Measurements from ENCODE around the gene HPX. TPM values are rescaled to one million over a fixed set of nuclear protein-coding genes. Genes with fewer than 3 reads are reported as not detected.

The HPX gene
- total RNA-seq, 4 donors from 2014 or later, result 0.31 to 3.6 TPM; not detected in 2

DNA sequence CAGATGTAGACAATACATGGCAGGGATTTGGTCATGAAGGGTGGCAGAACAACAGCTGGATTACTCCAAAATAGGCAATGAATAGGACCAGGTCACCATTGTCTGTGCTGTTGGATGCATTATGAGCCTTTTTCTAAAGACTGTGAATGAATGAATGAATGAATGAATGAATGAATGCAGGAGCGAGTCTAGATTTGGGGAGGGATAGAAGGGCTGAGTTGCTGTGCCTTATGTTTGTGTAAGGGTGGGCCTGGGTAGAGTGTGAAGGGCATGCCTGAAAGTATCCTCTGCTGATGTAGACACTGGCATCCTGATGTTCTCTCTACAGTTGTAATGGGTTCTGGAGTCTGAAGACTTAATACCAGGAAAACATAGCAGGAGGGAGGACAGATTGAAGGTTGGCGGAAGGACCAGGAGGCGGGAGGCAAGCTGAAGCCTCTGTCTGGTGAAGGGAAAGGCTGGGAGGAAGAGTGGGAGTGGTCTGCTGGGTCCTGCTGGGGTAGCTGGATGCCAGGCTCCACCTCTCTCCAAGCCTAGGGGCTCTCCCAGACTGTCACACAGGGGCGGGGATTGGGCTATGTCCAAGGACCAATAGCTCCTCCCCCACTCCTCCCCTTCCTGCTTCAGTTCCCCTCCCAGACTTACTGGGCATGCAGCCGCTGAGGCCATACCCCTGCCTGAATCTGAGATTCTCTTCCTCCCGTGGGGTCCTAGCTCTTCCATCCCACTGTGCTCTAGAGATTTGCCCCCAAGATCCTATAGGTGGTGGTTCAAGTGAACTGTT lies 28.1 kb upstream of the HPX start:
- peaks cover 0 to 52% (median 13%) of the 10 kb centered on the region in 3 donors for H3K4me1 ChIP-seq
- H3K27me3 ChIP-seq, result no peaks in the 10 kb centered on the region
- 10 to 28% methylated on average over 6 of the region's 6 CpGs for WGBS, 2 donors (ENCODE audit: low coverage in 1 of 2)
- no peak for TF ChIP-seq POLR2A (IDR thresholded peaks at IDR 0.05)
- no peak for TF ChIP-seq POLR2AphosphoS5 (IDR thresholded peaks at IDR 0.05)
- TF ChIP-seq, protein P1, sequence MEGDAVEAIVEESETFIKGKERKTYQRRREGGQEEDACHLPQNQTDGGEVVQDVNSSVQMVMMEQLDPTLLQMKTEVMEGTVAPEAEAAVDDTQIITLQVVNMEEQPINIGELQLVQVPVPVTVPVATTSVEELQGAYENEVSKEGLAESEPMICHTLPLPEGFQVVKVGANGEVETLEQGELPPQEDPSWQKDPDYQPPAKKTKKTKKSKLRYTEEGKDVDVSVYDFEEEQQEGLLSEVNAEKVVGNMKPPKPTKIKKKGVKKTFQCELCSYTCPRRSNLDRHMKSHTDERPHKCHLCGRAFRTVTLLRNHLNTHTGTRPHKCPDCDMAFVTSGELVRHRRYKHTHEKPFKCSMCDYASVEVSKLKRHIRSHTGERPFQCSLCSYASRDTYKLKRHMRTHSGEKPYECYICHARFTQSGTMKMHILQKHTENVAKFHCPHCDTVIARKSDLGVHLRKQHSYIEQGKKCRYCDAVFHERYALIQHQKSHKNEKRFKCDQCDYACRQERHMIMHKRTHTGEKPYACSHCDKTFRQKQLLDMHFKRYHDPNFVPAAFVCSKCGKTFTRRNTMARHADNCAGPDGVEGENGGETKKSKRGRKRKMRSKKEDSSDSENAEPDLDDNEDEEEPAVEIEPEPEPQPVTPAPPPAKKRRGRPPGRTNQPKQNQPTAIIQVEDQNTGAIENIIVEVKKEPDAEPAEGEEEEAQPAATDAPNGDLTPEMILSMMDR (IDR thresholded peaks at IDR 0.05), result no peak
- TF ChIP-seq EP300 (IDR thresholded peaks at IDR 0.05), result no peak
- peaks cover 0 to 28% of the 10 kb centered on the region in 2 donors for H3K36me3 ChIP-seq
- peak; percentile 84 for ATAC-seq
- peak overlapping the region; percentile 6 to 66 (median 56) for H3K27ac ChIP-seq
- H3K9me3 ChIP-seq, result no peaks in the 10 kb centered on the region
- H3K4me3 ChIP-seq, result no peak overlapping the region

DNA sequence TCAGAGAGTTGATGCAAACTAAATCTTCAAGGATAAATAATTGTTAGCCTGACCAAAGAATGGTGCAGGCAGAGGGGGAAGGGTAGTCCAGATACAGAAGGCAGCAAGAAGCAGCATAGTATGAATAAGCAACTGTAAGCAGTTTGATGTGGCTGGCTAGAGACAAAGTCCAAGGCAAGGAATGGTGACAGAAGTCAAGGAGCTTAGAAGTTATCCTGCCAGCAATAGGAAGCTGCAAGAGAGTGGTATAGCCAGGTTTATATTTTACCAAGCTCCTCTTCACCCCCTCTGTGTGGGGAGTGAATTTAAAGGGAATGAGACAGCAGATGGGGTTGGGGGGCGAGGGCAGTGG lies 18.3 kb upstream of the HPX start:
- no peaks in the 10 kb centered on the region for H3K27me3 ChIP-seq
- WGBS, 2 donors (ENCODE audit: low coverage in 1 of 2), result 86 to 100% methylated on average over 1 of the region's 1 CpG

DNA sequence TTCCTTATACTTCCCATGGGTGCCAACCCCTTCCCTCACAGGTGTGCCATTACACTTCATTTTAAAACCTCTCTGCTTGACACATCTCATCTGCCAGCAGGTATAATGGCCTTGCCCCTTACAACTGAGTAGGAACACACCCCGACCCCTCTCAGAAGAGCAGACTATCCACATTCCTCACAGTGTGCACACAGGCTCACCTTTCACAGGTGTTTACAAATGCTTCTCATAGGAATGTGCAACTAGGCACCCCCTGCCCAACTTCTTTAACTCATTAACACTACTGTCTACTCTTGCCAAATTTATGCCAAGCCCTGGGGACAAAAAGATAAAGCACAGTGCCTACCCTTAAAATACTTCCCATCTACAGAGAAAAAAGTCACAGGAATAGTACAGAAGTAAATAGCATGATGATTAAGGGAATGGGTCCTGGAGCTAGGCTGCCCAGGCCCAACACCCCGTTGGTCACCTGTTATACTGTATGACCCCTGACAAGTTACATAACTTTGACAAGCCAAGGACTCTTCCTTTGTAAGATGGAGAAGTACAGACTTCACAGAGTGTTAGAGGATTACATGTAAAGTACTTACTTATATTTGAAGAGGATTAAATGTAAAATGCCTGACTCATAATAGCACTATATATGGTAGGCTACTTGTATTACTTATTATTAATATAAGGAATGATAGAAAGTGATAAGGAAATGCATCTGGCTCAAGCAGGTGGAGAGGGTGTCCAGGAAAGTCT lies 17.7 kb upstream of the HPX start:
- Histone ChIP-seq H3K36me3 (peaks cover 0 to 95% of the 10 kb centered on the region in 2 donors), H3K27me3 (no peaks in the 10 kb centered on the region), H3K27ac (no peak overlapping the region), H3K4me3 (no peak overlapping the region), H3K9me3 (no peaks in the 10 kb centered on the region), H3K4me1 (no peaks in the 10 kb centered on the region)
- ATAC-seq, result no peak
- TF ChIP-seq POLR2A (IDR thresholded peaks at IDR 0.05) (no peak), EP300 (IDR thresholded peaks at IDR 0.05) (no peak), POLR2AphosphoS5 (IDR thresholded peaks at IDR 0.05) (no peak)
- TF ChIP-seq, protein P1 (IDR thresholded peaks at IDR 0.05), result no peak
- 70 to 85% methylated on average over 1 to 2 of the region's 2 CpGs for WGBS, 2 donors (ENCODE audit: low coverage in 1 of 2)

More for the DNA sequence above, 18.3 kb upstream of the HPX start:
- no peak for ATAC-seq
- H3K27ac ChIP-seq, result no peak overlapping the region
- H3K4me1 ChIP-seq, result no peaks in the 10 kb centered on the region
- TF ChIP-seq EP300 (IDR thresholded peaks at IDR 0.05) (no peak), POLR2A (IDR thresholded peaks at IDR 0.05) (no peak), POLR2AphosphoS5 (IDR thresholded peaks at IDR 0.05) (no peak)
- TF ChIP-seq, protein P1 (IDR thresholded peaks at IDR 0.05), result no peak
- H3K9me3 ChIP-seq, result no peaks in the 10 kb centered on the region
- peaks cover 0 to 95% of the 10 kb centered on the region in 2 donors for H3K36me3 ChIP-seq
- no peak overlapping the region for H3K4me3 ChIP-seq

DNA sequence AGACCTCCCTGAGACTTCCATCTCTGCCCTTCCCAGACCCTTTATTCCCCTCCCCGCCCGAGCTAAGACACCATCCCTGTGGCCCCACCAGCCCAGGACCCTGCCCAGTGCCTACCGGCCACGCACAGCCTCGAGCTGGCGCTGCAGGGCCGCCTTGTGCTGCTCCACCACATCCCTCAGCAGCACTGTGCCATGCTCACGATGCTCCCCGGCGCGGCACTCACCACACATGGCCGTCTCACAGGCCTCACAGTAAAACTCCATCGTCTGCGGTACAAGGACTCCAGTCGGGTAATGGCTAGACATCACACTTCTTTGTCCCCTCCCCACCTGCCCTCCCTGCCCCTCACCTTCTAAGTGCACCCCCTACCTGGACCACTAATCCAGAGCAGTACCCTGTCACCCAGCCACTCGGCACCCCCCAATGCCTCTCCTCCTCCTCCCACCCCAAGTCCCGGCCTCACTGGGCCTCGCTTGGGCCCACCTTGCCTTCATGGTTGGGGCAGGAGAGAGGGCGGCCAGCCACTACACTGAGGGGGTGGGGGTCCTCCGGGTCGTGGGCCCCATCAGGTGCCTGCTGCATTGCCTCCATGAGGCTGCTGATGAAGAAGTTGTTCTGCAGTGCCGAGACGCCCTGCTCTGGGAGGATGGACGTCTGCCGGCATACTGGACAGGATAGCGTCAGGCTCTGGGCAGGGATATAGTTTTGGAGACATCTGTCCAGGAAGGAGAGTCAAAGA lies 17.0 kb upstream of the HPX start:
- H3K27me3 ChIP-seq, result no peaks in the 10 kb centered on the region
- 84 to 100% methylated on average over 1 to 4 of the region's 26 CpGs for WGBS, 2 donors (ENCODE audit: low coverage in 1 of 2)
- no peak for ATAC-seq
- no peaks in the 10 kb centered on the region for H3K4me1 ChIP-seq
- no peaks in the 10 kb centered on the region for H3K9me3 ChIP-seq
- H3K27ac ChIP-seq, result no peak overlapping the region
- peaks cover 0 to 96% of the 10 kb centered on the region in 2 donors for H3K36me3 ChIP-seq
- H3K4me3 ChIP-seq, result no peak overlapping the region
- TF ChIP-seq, protein P1 (IDR thresholded peaks at IDR 0.05), result no peak
- TF ChIP-seq POLR2AphosphoS5 (IDR thresholded peaks at IDR 0.05) (no peak), EP300 (IDR thresholded peaks at IDR 0.05) (no peak), POLR2A (IDR thresholded peaks at IDR 0.05) (no peak)

Measured in gastroesophageal sphincter (tissue), 4 donors.